HG02870 (cell line): ENCODE data around the gene EEF1AKMT3.
"Not testable (repeated sequence)": the region's sequence is repeated elsewhere in the genome, so short reads cannot be mapped to it uniquely, and the experiment has no call there.

Experiments used
- ATAC-seq: cut with Tn5 transposase; IDR thresholded peaks from one replicate; pipeline ENCODE4 v1.9.1; 2021; ENCODE audit warnings: mild to moderate bottlenecking, moderate library complexity; ENCODE audit not compliant: unreplicated experiment

Gene EEF1AKMT3

GRCh38 chr12:57815177-57816000 is 43.0 kb downstream of the EEF1AKMT3 start:
- no peak for ATAC-seq

DNA sequence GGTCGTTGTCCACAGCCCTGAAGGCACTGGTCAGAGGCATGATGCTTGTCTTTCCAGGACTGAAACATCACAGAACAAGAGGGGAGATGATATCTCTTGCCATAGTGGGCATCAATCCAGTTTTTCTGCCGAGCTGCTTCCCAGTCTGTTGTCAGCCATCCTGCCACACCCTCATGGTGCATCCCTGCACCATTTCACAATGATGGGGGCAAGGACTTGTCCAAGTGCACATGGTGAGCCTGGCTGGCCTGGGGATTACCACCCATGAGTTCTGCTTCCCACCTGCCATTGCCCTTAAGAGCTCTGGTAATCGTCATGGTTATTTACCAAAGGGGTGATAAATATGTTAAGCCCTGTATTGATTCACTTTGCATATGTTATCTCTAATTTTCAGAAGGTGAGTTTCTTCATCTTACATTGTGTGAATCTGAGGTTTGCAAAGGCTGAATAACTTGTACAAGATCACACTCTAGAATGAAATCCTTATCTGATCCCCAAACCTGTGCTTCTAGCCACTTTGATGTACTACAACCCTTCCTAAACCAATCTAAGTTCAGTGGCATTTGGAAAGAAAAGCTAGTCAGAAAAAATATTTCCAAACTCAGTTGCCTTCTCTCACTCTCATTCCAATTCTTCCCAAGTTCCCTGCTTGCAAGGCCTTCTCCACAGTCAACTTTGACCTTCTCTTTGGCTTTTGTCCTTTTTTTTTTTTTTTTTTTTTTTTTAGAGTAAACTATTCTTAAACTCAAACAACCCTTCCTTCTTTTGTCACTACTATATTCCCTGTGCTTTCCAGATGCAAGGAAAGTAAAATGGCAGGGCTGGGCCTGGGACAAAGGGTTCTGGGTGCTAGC is 43.8 kb downstream of the EEF1AKMT3 start:
- no peak for ATAC-seq

DNA sequence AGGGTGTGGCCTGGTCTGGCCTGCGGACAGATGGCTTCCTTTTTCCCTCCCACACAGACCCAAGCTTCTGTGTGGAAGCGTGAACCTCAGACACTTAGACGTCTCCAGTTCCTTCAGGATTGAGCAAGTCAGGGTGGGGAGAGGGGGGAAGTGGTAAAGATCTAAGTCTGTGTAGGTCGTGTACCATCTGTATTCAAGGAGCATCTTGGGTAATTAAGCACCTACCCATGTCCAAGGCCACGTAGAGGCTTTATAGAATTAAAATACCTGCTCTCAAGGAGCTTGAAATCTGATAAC is 44.4 kb downstream of the EEF1AKMT3 start:
- ATAC-seq: no peak

DNA sequence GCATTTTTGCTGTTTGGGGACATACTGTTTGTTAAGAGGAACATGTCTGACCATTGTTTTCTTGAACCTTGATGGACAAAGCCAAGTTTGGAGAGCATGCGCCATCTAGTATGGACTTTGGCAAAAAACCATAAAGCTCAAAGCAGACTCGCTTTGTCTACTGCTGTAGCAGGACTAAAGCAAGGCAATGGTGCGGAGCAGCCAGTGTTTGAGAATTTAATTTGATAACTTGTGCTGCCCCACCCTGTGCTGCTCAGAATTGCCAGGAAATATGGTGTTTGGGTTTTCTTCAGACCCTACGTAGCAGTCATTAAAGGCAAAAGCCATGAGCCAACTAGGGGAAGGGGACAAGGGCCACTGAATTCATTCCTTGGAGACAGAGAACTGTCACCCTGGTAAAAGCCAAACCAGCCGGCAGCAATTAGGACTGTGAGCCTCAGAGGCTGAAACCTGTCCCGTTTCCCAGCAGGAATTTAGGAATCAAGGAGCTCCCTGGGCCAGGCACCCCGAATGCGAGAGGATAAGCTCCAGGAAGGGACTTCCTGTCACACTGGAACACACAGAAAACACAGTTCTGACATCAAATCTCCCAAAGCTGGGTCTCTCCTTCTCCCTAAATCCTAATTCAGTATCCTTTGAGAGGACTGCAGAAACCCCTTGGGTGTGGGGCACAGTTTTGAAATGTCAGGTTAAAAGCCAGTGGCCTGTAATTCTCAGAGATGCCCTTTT is 45.0 kb downstream of the EEF1AKMT3 start:
- no peak for ATAC-seq

DNA sequence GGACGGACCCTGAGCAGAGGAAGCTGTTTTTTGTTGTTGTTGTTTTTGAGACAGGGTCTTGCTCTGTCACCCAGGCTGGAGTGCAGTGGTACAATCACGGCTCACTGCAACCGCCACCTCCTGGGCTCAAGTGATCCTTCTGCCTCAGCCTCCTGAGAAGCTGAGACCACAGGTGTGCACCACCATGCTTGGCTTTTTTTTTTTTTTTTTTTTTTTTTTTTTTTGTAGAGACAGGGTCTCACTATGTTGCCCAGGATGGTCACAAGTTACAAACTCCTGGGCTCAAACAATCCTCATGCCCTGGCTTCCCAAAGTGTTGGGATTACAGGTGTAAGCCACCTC is 45.5 kb downstream of the EEF1AKMT3 start:
- ATAC-seq: not testable (repeated sequence)

GRCh38 chr12:57820119-57820518 is 47.7 kb downstream of the EEF1AKMT3 start:
- ATAC-seq: not testable (repeated sequence)

DNA sequence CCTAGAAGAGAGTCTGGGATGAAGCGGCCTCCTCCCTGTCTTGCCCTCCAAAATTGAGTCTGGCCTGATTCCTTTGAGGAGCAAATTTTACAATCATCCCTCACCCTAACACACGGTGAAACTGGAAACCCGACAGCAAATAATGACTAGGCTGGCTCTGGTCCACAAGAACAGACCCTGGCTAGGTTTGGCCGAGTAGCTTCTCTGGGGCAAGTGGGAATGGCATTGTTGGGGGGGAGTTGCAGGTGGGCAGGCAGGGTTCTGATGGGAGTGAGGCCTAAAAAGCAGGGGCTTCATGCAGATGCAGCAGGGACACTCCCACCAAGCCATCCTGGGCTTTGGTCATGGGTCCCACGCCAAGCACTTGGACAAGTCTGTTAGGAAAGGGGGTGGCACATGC is 48.6 kb downstream of the EEF1AKMT3 start:
- not testable (repeated sequence) for ATAC-seq

DNA sequence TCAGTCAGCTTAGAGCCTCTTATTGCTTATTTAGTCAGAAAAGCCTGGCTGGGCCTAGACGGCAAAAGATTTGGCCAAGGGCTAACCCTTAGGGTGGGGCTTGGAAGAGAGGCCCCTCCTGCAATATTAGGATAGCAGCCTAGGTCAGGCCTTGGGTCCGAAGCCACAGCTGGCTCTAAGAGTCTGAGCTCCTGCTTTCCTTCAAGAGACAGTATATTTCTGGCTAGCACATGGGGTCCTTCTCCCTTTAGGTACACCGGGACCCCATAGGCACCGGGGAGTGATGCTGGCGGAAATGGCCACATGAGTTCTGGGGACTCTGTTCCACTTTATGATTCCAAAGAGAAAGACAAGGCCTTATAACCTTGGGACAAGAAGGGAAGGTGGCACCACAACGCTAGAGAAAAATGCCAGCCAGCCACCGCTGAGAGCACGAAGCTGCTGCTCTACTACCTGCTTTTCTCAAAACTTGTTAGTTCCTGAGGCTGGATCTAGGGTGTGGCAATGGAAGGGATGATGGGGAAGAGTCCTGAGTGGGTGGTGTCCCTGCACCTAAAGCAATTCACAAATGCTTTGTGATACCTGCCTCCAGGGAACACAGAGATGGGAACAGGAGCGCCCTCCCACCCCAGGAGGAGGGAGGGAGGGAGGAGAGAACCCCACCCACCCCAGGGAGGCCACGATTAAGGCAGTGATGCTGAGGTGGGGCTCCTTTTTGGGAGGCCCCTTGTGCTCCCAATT is 49.2 kb downstream of the EEF1AKMT3 start:
- ATAC-seq: no peak

- no peak for ATAC-seq
These were observed 50.1 kb downstream of the EEF1AKMT3 start for GRCh38 chr12:57822392-57823130.

DNA sequence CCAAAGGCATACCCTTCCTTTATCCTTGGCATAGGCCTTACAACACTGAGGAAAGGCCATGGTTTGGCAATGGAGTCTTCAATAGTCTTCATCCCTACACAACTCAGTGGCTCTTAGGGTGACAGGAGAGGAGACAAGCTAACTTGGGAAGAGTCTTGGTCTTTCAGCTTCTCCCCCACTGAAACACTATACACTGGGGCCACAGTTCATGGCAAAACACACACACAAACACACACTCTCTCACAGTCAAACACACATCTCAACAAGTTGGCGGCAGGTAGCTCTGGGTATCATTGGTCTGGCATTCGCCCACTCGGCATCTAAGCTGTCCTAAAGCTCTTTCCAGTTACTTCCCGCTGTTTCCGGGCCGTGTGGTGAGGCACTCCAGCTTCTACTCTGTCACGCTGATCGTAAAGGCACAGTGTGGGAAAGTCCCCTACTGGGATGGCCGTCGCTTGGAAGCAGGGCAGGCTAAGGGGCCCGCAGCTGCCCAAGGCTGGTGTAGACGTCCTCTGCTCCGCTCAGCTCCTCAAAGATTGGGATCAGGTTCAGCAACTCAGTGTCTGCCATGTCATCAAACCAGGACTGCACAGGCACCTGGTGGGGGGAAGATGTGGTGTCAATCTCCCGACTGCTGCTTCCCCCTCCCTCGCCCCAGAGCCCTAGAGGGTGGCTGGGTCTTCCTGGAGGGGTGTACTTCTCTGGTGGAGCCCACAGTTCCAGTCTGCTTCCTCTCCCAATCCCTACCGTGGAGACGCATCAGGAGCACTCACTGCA is 50.9 kb downstream of the EEF1AKMT3 start:
- no peak for ATAC-seq

DNA sequence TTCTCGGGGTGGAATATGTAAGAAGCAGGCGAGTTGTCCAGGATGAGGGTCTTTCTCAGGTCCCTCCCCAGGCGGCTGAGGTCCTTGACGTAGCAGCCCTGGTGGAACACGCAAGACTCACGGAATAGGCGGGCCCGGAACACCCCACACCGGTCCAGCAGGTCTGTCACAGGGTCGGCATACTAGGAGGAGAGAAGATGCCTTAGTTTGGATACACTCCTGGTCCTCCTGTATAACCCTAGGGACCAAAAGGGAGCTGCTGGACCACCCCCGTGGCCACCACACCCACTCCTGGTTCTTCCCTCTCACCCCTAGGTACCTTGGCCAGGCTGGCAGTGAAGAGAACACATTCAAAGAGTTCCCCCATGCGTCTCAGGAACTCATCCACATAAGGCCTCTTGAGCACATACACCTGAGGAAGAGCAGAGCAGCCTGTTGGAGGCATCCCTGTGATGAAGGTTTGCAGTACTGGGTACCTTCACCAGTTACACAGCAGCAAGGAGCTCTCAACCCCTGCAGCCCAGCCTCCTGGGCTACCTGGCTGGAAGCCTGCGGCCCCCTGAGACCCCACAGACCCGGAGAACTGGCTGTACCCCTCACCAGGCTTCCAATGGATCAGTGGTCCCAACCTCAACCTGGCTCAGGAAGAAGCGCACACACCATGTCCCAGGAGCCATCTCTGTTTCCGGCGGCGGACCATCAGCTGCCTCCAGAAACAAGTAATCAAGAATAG is 51.7 kb downstream of the EEF1AKMT3 start:
- ATAC-seq: no peak

GRCh38 chr12:57825451-57825850 is 53.0 kb downstream of the EEF1AKMT3 start:
- ATAC-seq: no peak

- ATAC-seq: no peak
These were observed 54.0 kb downstream of the EEF1AKMT3 start for GRCh38 chr12:57826400-57826799.

DNA sequence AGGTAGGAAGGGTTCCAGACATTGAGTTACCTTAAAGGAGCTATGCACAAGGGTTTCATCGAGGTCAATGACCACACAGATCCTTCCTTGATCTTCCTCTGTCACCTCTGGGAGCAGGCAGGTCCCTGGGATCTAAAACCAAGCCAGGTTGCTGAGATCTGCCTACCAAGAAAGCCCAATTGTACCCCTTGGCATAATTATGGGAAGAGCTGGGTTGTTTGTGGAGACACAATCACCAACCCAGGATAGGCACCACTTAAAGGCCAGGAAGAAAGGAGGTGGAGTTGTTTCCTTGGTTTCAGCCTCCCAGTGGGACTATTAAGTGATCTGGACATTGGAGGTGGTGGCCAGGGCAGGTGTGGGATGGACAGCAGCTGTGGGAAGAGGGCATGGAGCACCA is 54.6 kb downstream of the EEF1AKMT3 start:
- ATAC-seq: no peak

DNA sequence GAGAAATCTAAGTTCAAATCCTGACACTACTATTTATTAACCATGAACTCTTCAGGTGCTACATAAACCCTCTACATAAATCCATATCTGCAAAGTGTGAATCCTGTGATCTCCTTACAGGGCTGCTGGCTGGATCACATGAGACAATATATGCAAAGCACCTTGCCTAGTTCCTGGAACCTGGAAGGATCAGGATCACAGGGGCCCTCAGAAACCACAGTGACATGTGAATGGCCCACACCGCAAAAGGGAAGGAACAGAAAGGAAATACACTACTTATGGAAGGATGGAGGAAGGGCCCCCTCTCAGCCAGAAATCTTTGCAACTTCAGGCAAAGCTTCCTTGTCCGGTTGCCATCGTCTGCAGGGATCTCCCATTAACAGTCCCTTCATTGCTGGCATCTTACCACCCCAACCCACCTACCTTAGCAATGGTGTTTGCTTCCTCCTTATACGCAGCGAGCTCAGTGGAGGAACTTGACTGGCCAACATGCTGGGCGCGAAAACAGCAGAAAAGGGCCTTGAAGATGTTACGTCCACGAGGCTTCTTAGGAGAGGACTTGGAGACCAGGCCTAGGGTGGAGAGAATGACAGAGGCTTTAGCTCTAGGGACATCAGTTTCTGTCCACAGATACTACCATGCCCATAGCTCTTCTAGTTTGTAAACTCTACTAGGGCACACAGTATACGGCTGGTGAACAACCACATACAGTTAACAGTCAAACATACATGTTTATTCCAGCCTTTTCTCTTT is 56.8 kb downstream of the EEF1AKMT3 start:
- no peak for ATAC-seq

DNA sequence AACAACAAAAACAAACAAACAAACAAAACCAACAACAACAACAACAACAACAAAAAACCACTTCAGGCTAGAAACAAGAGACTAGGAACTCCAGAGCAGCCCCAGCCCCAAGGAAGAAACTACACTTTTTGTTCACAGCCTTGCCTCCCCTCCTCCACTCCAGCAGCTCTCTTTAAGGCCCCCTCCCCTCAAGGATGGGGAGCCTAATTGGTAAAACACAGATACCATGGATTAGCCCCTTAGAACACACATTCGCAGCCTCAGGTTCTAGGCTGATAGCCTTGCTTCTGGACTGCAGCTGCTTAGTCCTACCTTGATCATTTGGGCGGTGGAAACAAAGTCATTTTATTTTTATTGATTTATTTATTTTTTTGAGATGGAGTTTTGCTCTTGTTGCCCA is 58.0 kb downstream of the EEF1AKMT3 start:
- no peak for ATAC-seq
